HG03060 (cell line): ENCODE data around the gene NKX1-2.
A peak's percentile ranks its signal among the peaks of the same experiment; 100 is the strongest.

Experiments used
- ATAC-seq: cut with Tn5 transposase; IDR thresholded peaks from one replicate; pipeline ENCODE4 v1.9.1; 2021; ENCODE audit warnings: low read depth, moderate number of reproducible peaks; ENCODE audit not compliant: unreplicated experiment

NKX1-2 gene

GRCh38 chr10:124476043-124476725 is 26.3 kb upstream of the NKX1-2 start:
- ATAC-seq: no peak

DNA sequence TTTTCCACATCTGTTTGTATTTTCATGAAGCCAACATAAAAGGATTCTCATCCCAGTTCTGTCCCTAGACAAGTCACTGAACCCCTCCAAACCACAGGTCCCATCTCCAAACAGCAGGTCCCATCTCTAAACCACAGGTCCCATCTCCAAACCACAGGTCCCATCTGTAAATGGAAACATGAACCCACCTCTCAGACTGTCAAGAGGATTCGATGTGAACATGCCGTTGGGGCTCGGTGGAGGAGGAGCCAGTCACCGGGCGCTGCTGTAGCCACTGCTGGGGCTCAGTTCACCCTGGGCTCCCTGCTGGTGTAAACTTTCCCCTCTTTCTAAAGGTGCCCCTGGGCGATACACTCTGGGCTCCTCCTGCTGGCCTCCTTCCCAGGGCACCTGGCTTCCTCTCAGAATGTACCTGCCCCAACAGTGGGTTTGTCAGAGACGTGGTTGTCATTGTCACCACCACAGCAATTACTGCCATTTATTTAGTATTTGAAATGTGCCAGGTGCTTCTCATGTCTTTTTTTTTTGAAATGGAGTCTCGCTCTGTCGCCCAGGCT is 24.8 kb upstream of the NKX1-2 start:
- no peak for ATAC-seq

- no peak for ATAC-seq
Observed at GRCh38 chr10:124473070-124473469, 23.2 kb upstream of the NKX1-2 start.

- no peak for ATAC-seq
Observed at GRCh38 chr10:124472071-124472470, 22.2 kb upstream of the NKX1-2 start.

GRCh38 chr10:124470544-124471434 is 21.0 kb upstream of the NKX1-2 start:
- ATAC-seq: no peak

GRCh38 chr10:124469956-124470484 is 20.2 kb upstream of the NKX1-2 start:
- ATAC-seq: no peak

DNA sequence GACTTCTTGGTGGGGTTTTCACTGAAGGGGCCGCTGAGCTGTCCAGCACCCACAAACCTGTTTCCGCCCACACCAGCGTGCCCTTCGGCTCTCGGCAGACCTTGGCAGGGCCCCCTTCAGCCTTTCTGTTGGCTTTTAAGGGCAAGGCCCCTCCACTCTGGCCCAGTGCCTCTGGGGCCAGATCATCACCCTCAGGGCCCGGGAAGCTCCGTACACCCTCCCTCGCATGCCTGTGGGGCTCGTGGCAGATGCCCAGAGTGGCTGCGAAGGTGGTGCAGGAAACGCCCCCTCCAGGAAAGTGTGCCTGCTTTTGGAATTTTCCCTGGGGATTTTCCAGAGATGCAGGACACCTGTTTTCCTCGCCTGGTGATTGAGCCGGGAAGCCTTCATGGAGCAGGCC is 18.8 kb upstream of the NKX1-2 start:
- no peak for ATAC-seq

- ATAC-seq: no peak
Observed at GRCh38 chr10:124467165-124467564, 17.3 kb upstream of the NKX1-2 start.

GRCh38 chr10:124465777-124466488 is 16.1 kb upstream of the NKX1-2 start:
- ATAC-seq: no peak

- peak; percentile 48 for ATAC-seq
Observed at GRCh38 chr10:124465003-124465776, 15.4 kb upstream of the NKX1-2 start.

- ATAC-seq: no peak
Observed at GRCh38 chr10:124464028-124464965, 14.5 kb upstream of the NKX1-2 start.

DNA sequence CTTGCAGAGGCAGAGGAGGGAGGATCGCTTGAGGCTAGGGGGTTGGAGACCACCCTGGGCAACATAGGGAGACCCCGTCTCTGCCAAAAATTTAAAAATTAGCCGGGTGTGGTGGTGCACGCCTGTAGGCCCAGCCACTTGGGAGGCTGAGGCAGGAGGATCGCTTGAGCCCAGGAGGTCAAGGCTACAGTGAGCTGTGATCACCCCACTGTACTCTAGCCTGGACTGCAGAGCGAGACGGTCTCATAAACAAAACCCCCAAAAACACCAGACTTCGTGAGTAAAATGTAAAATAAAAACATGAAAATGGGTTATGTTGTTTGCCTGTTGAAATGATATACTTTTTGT is 12.5 kb upstream of the NKX1-2 start:
- no peak for ATAC-seq

GRCh38 chr10:124461642-124462347 is 12.0 kb upstream of the NKX1-2 start, which contains the start of gene LHPP:
LHPP (plus strand) TSS chr10:124461823; CDS start chr10:124461863, 40 bp downstream.
- peak; percentile 51 for ATAC-seq

- no peak for ATAC-seq
Observed at GRCh38 chr10:124460144-124460543, 10.3 kb upstream of the NKX1-2 start.

DNA sequence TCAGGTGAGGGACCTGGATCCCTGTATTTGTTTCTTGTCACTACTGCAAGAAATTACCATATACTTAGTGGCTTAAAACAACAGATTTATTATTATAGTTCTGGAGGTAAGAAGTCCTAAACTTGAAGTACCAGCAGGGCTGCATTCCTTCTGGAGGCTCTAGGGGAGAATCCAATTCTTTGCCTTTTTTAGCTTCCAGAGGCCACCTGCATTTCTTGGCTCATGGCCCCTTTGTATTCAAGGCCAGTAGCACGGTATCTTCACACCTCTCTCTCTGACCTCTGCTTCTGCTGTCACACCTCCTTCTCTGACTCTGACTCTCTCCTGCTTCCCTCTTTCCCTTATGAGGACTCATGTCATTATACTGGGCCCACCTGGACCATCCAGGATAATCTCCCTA is 9.6 kb upstream of the NKX1-2 start:
- ATAC-seq: no peak

DNA sequence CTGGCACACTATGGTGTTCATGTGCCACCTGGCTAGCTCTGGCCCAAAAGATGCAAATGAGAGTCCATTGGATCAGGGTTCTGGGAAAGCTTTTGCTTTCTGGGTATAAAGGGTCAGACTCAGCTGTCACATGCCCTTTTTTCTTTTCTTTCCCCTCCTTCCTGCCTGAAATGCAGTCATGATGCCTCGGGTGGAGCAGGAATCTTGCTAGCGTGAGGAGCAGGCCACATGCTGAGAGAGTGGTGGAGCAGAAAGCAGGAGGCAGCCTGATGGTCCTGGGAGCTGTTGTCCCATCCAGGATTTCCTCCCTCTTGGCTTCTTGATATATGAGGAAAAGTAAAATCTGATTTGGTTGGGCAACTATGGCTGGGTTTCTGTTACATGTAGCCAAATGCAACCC is 9.1 kb upstream of the NKX1-2 start:
- no peak for ATAC-seq

GRCh38 chr10:124458473-124458872 is 8.6 kb upstream of the NKX1-2 start:
- ATAC-seq: no peak

DNA sequence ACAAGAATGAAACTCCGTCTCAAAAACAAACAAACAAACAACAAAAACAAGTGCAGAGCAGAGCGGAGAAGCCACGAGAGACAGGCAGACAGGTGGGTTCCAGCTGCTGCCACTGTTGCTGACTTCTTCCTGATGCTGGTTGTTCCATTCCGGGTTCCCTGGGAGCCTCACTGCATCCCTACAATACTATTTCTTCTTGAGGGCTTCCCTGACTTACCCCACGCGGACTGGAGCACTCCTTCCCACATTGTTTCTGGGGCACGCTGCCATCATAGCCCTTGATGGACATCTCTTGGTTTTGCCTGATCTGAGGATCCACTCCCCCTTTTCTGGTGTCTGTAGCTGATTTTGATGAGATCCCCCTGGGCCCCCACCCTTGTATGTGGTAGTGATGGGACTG is 5.6 kb upstream of the NKX1-2 start:
- no peak for ATAC-seq
